ENCODE measurements around the gene TTC28.
"Not testable (repeated sequence)": the region's sequence is repeated elsewhere in the genome, so short reads cannot be mapped to it uniquely, and the experiment has no call there.

TTC28 gene

GRCh38 chr22:28096161-28096560 lies 583.5 kb downstream of the TTC28 start:
- DNase-seq (ENCODE audit: low read depth): no peak

GRCh38 chr22:28095316-28096095 lies 584.1 kb downstream of the TTC28 start:
- DNase-seq (ENCODE audit: low read depth): no peak

- no peak for DNase-seq (ENCODE audit: low read depth)
Measured at GRCh38 chr22:28094771-28095170, 584.9 kb downstream of the TTC28 start.

- no peak for DNase-seq (ENCODE audit: low read depth)
Measured at GRCh38 chr22:28093711-28094110, 585.9 kb downstream of the TTC28 start.

- no peak for DNase-seq (ENCODE audit: low read depth)
Measured at GRCh38 chr22:28091486-28091885, 588.2 kb downstream of the TTC28 start.

GRCh38 chr22:28089541-28089940 lies 590.1 kb downstream of the TTC28 start:
- not testable (repeated sequence) for DNase-seq (ENCODE audit: low read depth)

- no peak for DNase-seq (ENCODE audit: low read depth)
Measured at GRCh38 chr22:28077166-28077565, 602.5 kb downstream of the TTC28 start.

- DNase-seq (ENCODE audit: low read depth): no peak
Measured at GRCh38 chr22:28075358-28075981, 604.2 kb downstream of the TTC28 start.

- no peak for DNase-seq (ENCODE audit: low read depth)
Measured at GRCh38 chr22:28074526-28074925, 605.1 kb downstream of the TTC28 start.

- DNase-seq (ENCODE audit: low read depth): no peak
Measured at GRCh38 chr22:28072066-28072465, 607.6 kb downstream of the TTC28 start.

- no peak for DNase-seq (ENCODE audit: low read depth)
Measured at GRCh38 chr22:28068826-28069225, 610.8 kb downstream of the TTC28 start.

GRCh38 chr22:28064920-28065319 lies 614.7 kb downstream of the TTC28 start:
- no peak for DNase-seq (ENCODE audit: low read depth)

- DNase-seq (ENCODE audit: low read depth): no peak
Measured at GRCh38 chr22:28063656-28064055, 616.0 kb downstream of the TTC28 start.

GRCh38 chr22:28060594-28060993 lies 619.0 kb downstream of the TTC28 start:
- not testable (repeated sequence) for DNase-seq (ENCODE audit: low read depth)

- DNase-seq (ENCODE audit: low read depth): no peak
Measured at GRCh38 chr22:28058036-28058435, 621.6 kb downstream of the TTC28 start.

- no peak for DNase-seq (ENCODE audit: low read depth)
Measured at GRCh38 chr22:28054819-28055208, 624.8 kb downstream of the TTC28 start.

GRCh38 chr22:28053896-28054818 lies 625.5 kb downstream of the TTC28 start:
- no peak for DNase-seq (ENCODE audit: low read depth)

- no peak for DNase-seq (ENCODE audit: low read depth)
Measured at GRCh38 chr22:28052825-28053269, 626.8 kb downstream of the TTC28 start.

- DNase-seq (ENCODE audit: low read depth): no peak
Measured at GRCh38 chr22:28051787-28052356, 627.8 kb downstream of the TTC28 start.

- DNase-seq (ENCODE audit: low read depth): no peak
Measured at GRCh38 chr22:28051091-28051786, 628.4 kb downstream of the TTC28 start.

GRCh38 chr22:28048529-28048928 lies 631.1 kb downstream of the TTC28 start:
- no peak for DNase-seq (ENCODE audit: low read depth)

- no peak for DNase-seq (ENCODE audit: low read depth)
Measured at GRCh38 chr22:28047740-28048139, 631.9 kb downstream of the TTC28 start.

Measured in activated T-helper 1 cell treated with Interleukin-2 at 50 U/mL for 16 hours (primary cell).